NCI-H226 (cell line): ENCODE data around the gene PTN.
"Not testable (repeated sequence)": the region's sequence is repeated elsewhere in the genome, so short reads cannot be mapped to it uniquely, and the experiment has no call there.

Experiments used
- DNase-seq: peaks from one replicate; pipeline ENCODE4 v3.0.0-alpha.2; 2015

The PTN gene

GRCh38 chr7:137316648-137317353 lies 26.7 kb downstream of the PTN start:
- DNase-seq = no peak

DNA sequence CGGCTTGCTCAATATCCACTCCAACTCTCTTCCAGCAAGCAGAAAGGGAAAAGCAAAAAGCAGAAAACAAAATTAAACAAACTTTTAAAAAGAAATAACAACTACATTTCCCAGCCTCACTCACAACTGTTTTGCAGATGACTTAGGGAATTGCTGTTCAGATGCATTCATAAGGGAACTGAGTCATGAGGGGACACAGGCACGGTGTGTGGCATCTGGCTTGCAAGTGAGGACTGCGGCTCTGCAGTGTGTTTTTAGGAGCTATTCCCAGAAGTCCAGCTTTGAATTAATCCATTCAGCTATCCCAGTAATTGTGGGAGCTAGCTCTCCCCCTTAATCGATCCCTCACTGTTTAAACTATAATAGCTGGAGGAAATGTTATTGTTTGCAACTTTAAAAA lies 30.3 kb downstream of the PTN start:
- no peak for DNase-seq

DNA sequence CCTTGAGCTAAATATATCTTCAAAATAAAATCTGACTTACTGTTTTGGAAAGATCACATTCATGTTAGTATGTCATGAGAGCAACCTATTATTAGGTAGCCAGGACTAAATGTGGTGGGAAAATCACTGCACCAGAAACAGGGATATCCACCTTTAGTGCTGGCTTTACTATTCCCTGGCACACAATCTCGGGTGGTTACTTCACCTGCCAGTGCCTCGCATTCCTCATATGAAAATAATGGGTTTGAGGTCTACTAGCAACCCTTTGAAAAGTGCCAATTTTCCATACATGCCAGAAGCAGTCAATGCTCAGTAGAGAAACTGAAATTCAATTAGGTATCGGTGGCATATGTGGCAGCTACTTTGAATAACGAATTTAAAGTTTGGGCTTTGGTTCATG lies 36.8 kb downstream of the PTN start:
- DNase-seq = no peak

DNA sequence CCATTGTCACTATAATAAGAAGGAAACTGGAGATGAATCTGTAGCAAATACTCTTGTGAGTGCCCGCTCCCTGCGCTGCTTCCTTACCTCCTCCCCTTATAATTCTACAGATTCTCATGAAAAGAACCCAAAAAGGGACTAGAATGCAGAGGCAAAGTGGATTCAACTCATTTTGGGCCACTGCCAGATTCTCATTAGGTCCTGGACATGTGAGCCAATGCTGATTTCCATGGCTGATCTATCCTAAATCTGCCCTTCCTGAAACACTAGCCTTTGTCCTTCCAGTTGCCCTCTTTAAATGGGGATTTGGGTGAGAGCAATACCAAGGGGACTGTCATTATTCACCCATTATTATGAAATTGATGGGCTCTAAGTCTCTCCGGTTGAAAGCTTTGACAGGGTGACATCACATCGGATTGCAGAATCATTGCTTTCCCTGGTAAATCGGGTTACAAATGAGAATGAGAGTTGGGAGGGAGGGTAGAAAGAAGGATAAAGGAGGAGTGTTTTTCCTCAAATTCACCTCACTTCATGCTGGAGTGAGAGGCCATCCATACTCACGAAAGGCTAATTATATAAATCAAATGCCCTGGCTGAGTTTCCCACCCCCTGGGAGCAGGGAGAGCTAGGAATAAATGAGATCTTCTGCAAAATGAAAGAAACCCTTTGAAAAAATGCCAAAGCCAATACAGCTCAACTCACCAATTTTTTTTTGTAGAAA lies 37.5 kb downstream of the PTN start:
- DNase-seq = no peak

DNA sequence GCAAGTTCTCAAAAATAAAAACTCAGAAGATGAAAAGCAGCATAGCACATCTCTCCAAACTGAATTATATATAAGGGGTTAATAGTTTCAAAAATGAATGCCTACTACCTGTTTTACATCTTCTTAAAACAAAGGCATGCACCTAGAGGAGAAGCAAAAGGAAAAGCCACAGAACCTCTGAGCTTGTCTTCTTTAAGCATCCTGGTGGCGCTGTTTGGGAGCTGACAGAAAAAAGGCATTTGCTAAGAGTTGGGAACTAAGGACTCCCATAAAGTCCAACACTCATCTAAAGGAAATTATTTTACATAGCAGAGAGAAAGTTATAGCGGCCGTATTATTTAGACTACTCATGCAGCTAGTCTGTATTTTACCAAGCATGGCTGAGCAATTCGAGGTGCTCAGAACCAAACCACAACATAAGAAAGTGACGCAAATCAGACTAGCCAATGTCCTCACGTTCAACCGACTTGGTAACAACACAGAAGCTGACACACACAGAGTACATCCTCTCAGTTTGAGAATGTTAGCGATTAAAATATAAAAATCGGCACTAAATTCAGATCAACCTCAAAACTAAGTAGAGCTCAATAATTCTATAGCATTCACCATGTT lies 38.8 kb downstream of the PTN start:
- DNase-seq = no peak

DNA sequence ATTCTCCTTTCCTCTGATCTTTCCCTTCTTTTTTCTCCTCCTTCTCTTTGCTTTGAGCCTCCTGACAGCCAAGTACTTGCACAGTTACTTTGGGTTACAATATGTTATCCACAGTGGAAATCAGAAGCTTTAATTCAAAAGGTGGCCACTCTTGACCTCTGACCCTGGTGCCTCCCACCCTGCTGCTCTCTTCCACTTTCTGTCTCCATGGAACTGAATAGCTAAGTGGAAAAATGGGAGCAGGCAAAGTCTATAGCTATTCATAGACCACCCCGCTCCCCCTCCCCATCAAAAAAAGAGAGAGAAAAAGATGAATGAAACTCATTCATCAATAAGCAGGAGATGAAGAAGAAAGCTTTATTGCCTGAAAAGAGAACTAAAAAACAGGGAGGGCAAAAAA lies 39.4 kb downstream of the PTN start:
- no peak for DNase-seq

DNA sequence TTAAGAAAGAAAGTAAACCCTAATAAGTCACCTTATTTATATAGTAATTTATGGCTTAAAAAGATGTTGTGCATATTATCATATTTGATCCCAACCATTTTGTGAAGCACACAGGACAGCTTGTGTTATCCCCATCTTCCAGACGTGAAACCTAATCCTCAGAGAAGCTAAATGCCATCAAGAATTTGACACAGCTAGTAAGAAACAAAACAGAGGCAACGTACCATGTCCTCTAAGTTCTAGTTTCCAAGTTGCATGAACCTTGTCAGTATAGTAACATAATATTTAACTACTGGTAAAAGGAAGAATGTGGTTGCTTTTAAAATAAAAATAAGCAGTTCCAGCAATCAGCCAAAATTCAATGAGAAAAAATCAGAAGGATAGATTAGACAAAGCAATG lies 41.5 kb downstream of the PTN start:
- DNase-seq = no peak

DNA sequence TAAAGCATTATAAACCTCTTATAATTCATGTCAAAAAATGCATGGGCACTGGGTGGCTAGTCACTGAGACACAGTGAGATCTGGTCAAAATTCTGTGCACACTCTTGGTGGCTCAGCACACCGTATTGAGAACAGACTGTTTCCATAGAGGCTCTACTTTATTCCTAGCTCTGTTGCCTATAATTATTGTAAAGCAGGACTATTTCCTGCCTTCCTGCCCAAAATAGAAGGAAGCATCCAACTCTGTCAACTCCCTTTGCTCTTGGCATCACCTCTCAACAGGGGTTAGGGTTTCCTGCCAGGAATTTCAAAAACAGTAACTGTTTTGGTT lies 45.1 kb downstream of the PTN start:
- DNase-seq = no peak

DNA sequence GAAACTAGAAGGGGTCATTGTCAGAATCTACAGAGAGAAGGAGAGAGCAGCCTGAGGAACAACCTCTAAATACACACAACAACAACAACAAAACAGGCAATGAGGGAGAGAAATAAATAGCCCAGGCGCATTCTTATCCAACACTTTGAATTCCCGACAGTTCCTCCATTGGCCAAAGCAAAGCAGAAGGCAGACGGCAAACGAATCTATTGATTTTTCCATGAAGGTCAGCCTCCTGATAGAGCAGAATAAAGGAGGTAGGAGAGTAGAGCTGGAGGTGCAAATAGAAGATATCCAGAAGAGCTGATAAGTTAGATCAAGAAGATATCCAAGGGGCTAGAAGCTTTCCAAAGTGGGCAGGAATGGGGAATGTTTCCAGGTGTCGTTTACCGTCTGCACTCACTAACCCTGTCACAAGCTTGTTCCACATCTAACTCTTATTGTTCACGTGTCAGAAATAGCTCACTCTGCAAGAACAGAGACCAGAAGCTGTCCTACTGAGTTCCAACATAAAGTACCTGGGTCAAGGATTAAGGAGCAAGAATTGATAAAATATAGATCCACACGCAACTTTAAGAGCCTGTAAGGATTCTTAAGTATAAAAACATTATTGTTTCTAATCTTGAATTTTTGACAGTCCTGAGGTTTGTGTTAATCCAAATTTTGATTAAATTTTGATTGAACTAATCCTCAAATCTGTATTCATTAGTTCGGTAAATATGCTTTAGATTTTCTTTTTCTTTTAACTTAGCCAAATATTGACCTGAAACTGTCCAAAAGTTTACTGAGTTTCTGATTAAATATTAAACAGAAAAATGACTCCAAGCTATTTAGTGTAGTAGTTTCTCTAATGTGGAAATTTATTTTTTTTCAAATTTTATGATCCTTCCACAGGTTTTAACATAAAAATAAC lies 45.7 kb downstream of the PTN start:
- DNase-seq = no peak

DNA sequence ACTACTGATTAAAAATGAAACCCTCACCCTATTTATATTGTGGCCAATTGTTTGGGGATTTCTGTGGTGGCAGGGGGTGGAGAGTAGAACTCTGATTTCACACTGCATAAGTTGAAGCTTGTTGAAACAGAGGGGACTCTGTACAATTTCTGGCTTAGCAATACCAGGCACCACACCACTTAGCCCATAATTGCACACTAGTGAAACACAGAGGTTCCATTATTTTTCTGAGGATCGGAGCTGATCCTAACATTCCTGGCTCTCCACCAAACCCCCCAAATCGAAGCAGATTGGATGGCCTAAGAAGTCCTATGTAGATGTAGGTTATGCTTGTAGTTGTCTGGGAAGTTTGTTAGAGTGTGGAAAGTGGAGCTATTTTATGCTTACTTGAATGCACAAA lies 47.0 kb downstream of the PTN start:
- no peak for DNase-seq

DNA sequence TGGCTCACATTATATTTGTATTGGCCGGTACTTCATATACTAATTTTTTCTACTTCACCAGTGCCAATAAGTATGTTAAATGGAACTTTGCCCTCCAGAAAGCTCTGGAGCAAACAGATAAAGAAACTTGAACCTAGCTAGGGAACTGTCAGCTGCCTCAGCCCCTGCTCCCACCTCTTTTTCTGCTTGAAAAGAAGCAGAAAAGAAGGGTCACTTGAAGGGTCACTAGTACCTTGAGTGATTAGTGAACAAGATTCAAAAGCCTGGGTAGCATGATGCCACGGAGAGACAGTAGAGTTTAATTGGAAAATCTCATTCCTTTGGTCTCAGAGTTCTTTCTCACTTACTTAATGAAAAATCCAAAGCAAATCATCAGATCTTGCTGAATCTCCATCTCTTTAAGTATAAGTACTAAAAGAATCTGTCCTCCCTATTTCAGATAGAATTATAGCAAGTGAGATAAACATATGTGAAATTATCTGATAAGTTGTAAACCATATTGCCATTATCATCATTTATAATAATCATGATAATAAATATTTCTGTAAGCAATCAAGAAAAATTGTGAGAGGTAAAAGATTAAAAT lies 47.7 kb downstream of the PTN start:
- DNase-seq = no peak

GRCh38 chr7:137289101-137289500 lies 54.4 kb downstream of the PTN start:
- DNase-seq = no peak

GRCh38 chr7:137287651-137288258 lies 55.8 kb downstream of the PTN start:
- no peak for DNase-seq

DNA sequence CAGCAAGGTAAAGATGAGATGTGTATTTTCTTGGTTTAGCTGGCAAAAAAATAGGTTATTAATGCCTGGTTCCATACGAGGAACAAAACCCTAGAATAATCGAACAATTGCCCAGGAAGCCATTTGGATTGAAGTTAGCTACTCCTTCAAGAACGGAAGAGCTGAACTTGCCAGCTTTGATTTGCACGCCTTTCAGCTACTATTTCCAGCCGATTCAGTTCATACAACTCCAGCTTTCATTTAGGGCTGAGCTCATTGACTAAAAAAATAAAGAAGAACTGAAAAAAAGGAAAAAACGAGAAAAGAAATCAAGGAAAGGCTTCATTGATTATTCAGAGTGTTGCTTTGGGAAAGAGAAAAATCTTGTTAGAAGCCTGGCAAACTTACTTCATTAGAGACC lies 60.4 kb downstream of the PTN start:
- DNase-seq = no peak

DNA sequence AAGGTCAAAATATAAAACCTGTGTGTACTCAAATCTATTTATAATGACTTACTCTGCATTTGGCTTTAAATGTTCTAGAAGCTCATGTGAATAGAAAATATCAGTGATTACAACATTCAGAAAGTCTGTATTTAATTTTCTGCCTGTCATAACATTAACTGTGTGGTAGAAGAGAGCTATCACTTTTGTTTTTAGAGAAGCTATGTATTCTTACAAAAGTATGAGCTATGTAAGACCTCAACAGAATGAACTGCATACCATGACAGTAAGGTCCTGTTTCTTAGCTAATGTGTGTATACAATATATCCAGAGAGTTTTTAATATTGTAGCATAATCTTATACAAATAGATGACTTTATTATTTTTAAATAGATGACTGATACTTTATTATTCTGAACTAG lies 61.5 kb downstream of the PTN start:
- no peak for DNase-seq

DNA sequence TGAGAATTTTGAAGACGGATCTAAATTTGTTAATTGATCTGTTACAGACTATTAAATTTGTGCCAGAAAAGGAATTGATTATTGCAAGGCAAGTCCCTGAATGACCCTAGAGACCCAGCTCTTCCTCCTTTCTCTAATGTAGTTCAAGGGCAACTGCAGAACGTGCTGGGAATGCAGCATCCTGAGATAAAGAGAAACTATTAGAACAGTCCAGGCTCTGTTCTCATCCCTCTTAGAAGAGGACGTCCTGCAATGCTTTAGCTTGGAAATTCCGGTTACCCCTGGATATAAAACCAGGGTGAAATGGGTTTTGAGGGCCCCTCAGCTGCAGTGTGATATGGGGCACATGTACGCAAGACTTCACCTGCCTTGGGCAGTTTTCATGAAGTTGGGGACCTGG lies 67.3 kb downstream of the PTN start:
- no peak for DNase-seq

GRCh38 chr7:137272249-137272648 lies 71.3 kb downstream of the PTN start:
- DNase-seq = no peak

GRCh38 chr7:137269240-137269639 lies 74.3 kb downstream of the PTN start:
- DNase-seq = no peak

- DNase-seq = not testable (repeated sequence)
Observed at GRCh38 chr7:137268001-137268865, 75.3 kb downstream of the PTN start.

- no peak for DNase-seq
Observed at GRCh38 chr7:137266764-137267163, 76.8 kb downstream of the PTN start.

DNA sequence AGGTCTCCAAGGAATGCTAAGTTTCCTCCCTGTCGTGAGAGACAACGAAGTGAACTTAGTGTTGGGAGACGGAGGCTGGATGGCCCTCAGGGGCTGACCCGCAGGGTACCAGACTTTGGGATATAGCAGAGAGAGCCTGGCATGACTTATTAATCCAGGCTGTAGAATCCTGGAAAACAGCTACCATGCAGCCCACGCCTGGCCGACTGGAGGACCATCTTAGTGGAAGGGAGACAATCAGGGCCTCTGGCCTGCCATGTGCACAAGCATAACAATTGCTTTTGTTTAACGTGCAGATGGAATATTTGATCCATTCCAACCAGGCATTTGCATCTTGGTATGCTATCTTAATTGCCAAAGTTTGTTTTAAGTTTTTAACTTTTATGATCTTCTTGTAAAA lies 78.1 kb downstream of the PTN start:
- DNase-seq = not testable (repeated sequence)

DNA sequence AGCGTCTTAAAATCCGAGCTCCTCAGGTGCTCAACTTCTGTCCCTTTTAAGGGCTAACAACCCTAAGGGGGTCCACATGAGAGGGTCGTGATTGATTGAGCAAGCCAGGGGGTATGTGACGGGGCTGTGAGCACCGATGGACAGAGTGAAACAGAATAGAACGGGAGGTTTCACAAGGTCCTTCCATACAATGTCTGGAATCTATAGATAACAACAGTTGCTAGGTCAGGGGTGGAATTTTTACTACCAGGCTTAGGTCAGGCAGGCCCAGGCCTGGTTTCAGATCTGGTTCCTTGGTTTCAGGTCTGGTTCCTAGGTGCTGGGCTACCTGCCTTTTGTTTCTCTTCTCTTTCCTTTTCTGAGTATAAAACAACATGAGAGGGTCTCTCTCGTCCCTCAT lies 80.9 kb downstream of the PTN start:
- DNase-seq = no peak
